Neural cell (in vitro differentiated cells): ENCODE results near the gene FAS. TPM values are rescaled to one million over a fixed set of nuclear protein-coding genes. Genes with fewer than 3 reads are reported as not detected.
A peak's percentile ranks its signal among the peaks of the same experiment; 100 is the strongest.

Experiments used
- H2AFZ ChIP-seq: fragments of 200-600, 300-800 bp; sonication (generic), shearing (Covaris generic); 2 replicates; pipeline ENCODE4 v1.6.0; 2014; ENCODE audit warnings: low read depth, mild to moderate bottlenecking, antibody characterized with exemption, low read length, moderate library complexity
- H3F3A ChIP-seq: fragments of 200-600 bp; shearing (Covaris generic); 2 replicates; pipeline ENCODE4 v1.6.1; 2016; ENCODE audit warnings: mild to moderate bottlenecking, moderate library complexity, mixed read lengths, antibody characterized with exemption, low read length; ENCODE audit not compliant: insufficient read depth, poor library complexity, severe bottlenecking
- H3K27ac ChIP-seq: fragments of 200-600, 300-800 bp; sonication (generic), shearing (Covaris generic); 2 replicates; pipeline ENCODE4 v1.5.1; 2014; ENCODE audit warnings: mild to moderate bottlenecking, low read length, moderate library complexity
- H3K27me3 ChIP-seq: fragments of 300-800, 200-600 bp; sonication (generic), shearing (Covaris generic); 2 replicates; pipeline ENCODE4 v1.6.0; 2014; ENCODE audit warnings: mild to moderate bottlenecking, low read depth, low read length, moderate library complexity; ENCODE audit not compliant: insufficient read depth
- H3K36me3 ChIP-seq: fragments of 300-800, 200-600 bp; sonication (generic), shearing (Covaris generic); 2 replicates; pipeline ENCODE4 v1.5.1; 2014; ENCODE audit warnings: mild to moderate bottlenecking, antibody characterized with exemption, low read length, moderate library complexity; ENCODE audit not compliant: insufficient read depth
- H3K4me2 ChIP-seq: fragments of 300-800, 200-600 bp; sonication (generic), shearing (Covaris generic); 2 replicates; pipeline ENCODE4 v1.6.0; 2014; ENCODE audit warnings: mild to moderate bottlenecking, low read length
- H3K4me3 ChIP-seq: fragments of 300-800, 200-600 bp; sonication (generic), shearing (Covaris generic); 2 replicates; pipeline ENCODE4 v1.5.1; 2014; ENCODE audit warnings: mild to moderate bottlenecking, low read length, moderate library complexity
- H3K79me2 ChIP-seq: fragments of 200-600 bp; shearing (Covaris generic); replicated peaks from 2 replicates; pipeline ENCODE4 v1.6.0; 2014; ENCODE audit warnings: mild to moderate bottlenecking, low read length, moderate library complexity; ENCODE audit not compliant: insufficient read depth
- H3K9ac ChIP-seq: fragments of 300-800, 200-600 bp; sonication (generic), shearing (Covaris generic); 2 replicates; pipeline ENCODE4 v1.6.1; 2016; ENCODE audit warnings: mild to moderate bottlenecking, low read length, mixed read lengths
- H3K9me2 ChIP-seq: fragments of 200-600 bp; shearing (Covaris generic); 2 replicates; pipeline ENCODE4 v1.6.1; 2016; ENCODE audit warnings: mild to moderate bottlenecking, low read length, mixed read lengths; ENCODE audit not compliant: insufficient read depth
- H3K9me3 ChIP-seq: fragments of 200-600, 300-800 bp; sonication (generic), shearing (Covaris generic); 2 replicates; pipeline ENCODE4 v1.6.1; 2016; ENCODE audit warnings: mild to moderate bottlenecking, mixed run types, low read length, moderate library complexity, mixed read lengths
- H4K20me1 ChIP-seq: fragments of 200-600 bp; shearing (Covaris generic); 2 replicates; pipeline ENCODE4 v1.6.1; 2016; ENCODE audit warnings: mild to moderate bottlenecking, mixed run types; ENCODE audit not compliant: insufficient read depth
- EP300 ChIP-seq: fragments of 450-650 bp; conservative IDR thresholded peaks from 2 replicates; pipeline ENCODE4 v1.6.1; 2014; ENCODE audit warnings: antibody characterized with exemption, mild to moderate bottlenecking, moderate library complexity; ENCODE audit not compliant: poor library complexity, severe bottlenecking
- EZH2 ChIP-seq: fragments of 200-600, 300-800 bp; shearing (Covaris generic), sonication (generic); IDR thresholded peaks from 2 replicates; pipeline ENCODE4 v1.6.1; 2014; ENCODE audit warnings: antibody characterized with exemption, low read length, borderline replicate concordance, mild to moderate bottlenecking; ENCODE audit not compliant: insufficient read depth, poor library complexity, severe bottlenecking
- MXI1 ChIP-seq: fragments of 450-650 bp; conservative IDR thresholded peaks from 2 replicates; pipeline ENCODE4 v1.6.1; 2014; ENCODE audit warnings: antibody characterized with exemption, mild to moderate bottlenecking; ENCODE audit not compliant: poor library complexity, severe bottlenecking
- POLR2AphosphoS5 ChIP-seq: IDR thresholded peaks from 2 replicates; pipeline ENCODE4 v1.6.1; 2012
- RAD21 ChIP-seq: fragments of 450-650 bp; conservative IDR thresholded peaks from 2 replicates; pipeline ENCODE4 v1.6.1; 2014; ENCODE audit warnings: antibody characterized with exemption, mild to moderate bottlenecking, moderate library complexity
- REST ChIP-seq: IDR thresholded peaks from 2 replicates; pipeline ENCODE4 v1.6.1; 2012; ENCODE audit warnings: borderline replicate concordance
- SMC3 ChIP-seq: fragments of 450-650 bp; conservative IDR thresholded peaks from 2 replicates; pipeline ENCODE4 v1.6.1; 2014; ENCODE audit warnings: antibody characterized with exemption, mild to moderate bottlenecking, moderate library complexity; ENCODE audit not compliant: poor library complexity
- TAF1 ChIP-seq: IDR thresholded peaks from 2 replicates; pipeline ENCODE4 v1.6.1; 2012; ENCODE audit warnings: low read depth
- polyA plus RNA-seq: library from polyadenylated mRNA; depleted of rRNA; stranded (reverse); fragments of >200 nt; gene quantifications from 2 replicates; pipeline ENCODE4 v1.2.3, GENCODE V29; 2014
- TF ChIP-seq, protein P1 (sequence below): fragments of 450-650 bp; IDR thresholded peaks from 2 replicates; pipeline ENCODE4 v1.5.1; 2014; ENCODE audit warnings: antibody characterized with exemption, mild to moderate bottlenecking, moderate library complexity; ENCODE audit not compliant: poor library complexity, severe bottlenecking

The FAS gene
- polyA plus RNA-seq, 1 donor from 2014 or later, result 2.5 TPM

GRCh38 chr10:88991161-88991898 lies 732 bp downstream of the FAS start:
- Histone ChIP-seq H3K9ac (peak overlapping the region; percentile 30), H3K79me2 (no peaks in the 10 kb centered on the region)

GRCh38 chr10:88991899-88992320 lies 1.3 kb downstream of the FAS start:
- Histone ChIP-seq H3F3A (no peaks in the 10 kb centered on the region), H3K9ac (peak overlapping the region; percentile 30), H3K4me3 (peak overlapping the region; percentile 77), H3K36me3 (no peaks in the 10 kb centered on the region), H3K79me2 (no peaks in the 10 kb centered on the region), H3K4me2 (peak overlapping the region; percentile 79), H3K27ac (no peak overlapping the region), H3K9me2 (no peaks in the 10 kb centered on the region), H3K9me3 (no peaks in the 10 kb centered on the region), H3K27me3 (peaks cover 27% of the 10 kb centered on the region), H2AFZ (no peak overlapping the region), H4K20me1 (no peaks in the 10 kb centered on the region)
- TF ChIP-seq EZH2 (no peak), POLR2AphosphoS5 (no peak), TAF1 (no peak), REST (no peak), RAD21 (no peak), SMC3 (no peak)
- TF ChIP-seq, protein P1, sequence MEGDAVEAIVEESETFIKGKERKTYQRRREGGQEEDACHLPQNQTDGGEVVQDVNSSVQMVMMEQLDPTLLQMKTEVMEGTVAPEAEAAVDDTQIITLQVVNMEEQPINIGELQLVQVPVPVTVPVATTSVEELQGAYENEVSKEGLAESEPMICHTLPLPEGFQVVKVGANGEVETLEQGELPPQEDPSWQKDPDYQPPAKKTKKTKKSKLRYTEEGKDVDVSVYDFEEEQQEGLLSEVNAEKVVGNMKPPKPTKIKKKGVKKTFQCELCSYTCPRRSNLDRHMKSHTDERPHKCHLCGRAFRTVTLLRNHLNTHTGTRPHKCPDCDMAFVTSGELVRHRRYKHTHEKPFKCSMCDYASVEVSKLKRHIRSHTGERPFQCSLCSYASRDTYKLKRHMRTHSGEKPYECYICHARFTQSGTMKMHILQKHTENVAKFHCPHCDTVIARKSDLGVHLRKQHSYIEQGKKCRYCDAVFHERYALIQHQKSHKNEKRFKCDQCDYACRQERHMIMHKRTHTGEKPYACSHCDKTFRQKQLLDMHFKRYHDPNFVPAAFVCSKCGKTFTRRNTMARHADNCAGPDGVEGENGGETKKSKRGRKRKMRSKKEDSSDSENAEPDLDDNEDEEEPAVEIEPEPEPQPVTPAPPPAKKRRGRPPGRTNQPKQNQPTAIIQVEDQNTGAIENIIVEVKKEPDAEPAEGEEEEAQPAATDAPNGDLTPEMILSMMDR, result no peak

More at GRCh38 chr10:88991161-88991898, 732 bp downstream of the FAS start:
- H3K36me3 ChIP-seq, result no peaks in the 10 kb centered on the region
- no peaks in the 10 kb centered on the region for H4K20me1 ChIP-seq
- TF ChIP-seq MXI1, result no peak
- no peak for TF ChIP-seq EZH2
- no peak for TF ChIP-seq EP300
- TF ChIP-seq TAF1, result no peak
- TF ChIP-seq REST, result no peak
- TF ChIP-seq RAD21, result no peak
- no peak for TF ChIP-seq POLR2AphosphoS5
- TF ChIP-seq SMC3, result no peak
- TF ChIP-seq, protein P1, result no peak
- H3K4me3 ChIP-seq, result peak overlapping the region; percentile 77
- H3K27me3 ChIP-seq, result peaks cover 27% of the 10 kb centered on the region
- H2AFZ ChIP-seq, result peak overlapping the region; percentile 14
- H3K27ac ChIP-seq, result no peak overlapping the region
- no peaks in the 10 kb centered on the region for H3K9me3 ChIP-seq
- peak overlapping the region; percentile 79 for H3K4me2 ChIP-seq
- no peaks in the 10 kb centered on the region for H3F3A ChIP-seq
- H3K9me2 ChIP-seq, result no peaks in the 10 kb centered on the region
